Raji (cell line): ENCODE measurements around the gene C1orf35.
A peak's percentile ranks its signal among the peaks of the same experiment; 100 is the strongest.

Experiments used
- POLR2A ChIP-seq: IDR thresholded peaks from 2 replicates; pipeline ENCODE4 v1.6.1; 2011; ENCODE audit warnings: low read depth, low read length, control low read depth; ENCODE audit not compliant: insufficient read depth

C1orf35 gene

DNA sequence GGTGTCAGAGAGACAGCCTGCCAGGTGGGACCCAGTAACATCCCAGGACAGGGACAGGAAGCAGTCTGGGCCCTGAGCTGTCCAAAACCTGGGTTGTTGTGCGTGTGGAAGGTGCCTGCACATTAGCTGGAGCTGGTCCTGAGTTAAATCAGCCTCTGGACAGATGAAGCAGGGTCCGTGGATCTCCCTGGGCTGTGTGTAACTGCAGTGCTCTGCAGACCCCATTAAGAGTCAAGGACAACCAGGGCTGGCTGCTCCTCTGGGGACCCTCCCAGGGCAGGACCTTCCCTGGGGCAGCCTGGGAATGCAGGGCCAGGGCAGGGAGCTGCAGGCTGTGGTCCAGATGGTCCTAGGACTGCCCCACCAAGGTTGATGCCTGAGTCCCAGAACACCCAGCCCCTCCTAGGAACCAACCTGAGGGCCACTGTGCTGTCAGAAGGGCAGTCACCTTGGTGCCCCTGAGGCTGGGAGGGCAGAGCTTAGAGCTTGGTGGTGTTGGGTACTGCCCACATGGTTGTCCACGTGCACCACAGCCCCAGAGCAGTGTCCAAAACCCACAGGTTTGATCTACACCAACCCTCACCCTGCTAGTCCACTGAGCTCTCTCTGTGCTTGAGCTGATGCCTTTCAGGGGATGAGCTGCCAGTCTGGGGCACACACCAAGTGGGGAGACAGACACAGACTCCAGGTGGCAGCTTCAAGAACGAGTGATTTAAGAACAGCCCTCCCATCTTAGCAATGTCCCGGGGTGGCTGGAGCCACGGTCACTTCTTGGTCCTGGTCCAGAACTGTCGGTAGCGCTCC lies 3.1 kb upstream of the C1orf35 start:
- no peak for TF ChIP-seq POLR2A

DNA sequence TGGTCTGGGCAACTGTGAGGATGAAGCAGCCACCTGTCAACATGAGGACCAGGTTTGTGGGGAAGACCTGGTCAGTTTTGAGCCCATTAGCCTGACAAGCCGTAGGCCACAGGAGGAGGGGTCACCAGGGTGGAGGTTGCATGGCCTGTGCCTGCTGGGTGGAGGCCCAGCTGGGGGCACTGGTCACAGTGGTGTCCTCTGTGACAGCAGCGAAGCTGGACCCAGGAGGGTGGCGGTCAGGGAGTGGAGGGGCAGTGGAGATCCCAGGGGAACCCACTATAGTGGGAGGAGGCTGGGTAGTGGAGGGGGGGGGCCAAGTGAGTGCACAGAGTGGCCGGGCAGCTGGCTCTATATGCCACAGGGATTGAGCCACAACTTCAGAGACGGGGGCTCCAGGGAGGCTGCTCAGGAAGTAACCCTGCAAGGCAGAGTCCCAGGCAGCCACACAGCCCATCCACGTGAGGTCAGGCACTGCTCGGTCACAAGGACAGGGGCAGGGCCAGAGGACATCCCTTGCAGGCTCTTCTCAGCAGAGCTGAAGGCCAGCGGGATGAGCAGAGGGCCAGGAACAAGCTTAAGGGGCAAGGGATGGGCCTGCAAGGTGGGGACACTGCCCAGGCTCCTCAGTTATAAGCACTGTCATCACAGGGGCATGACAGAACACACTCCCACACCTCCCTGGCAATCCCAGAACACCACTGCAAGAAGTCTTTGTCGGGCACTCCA lies 2.3 kb upstream of the C1orf35 start:
- no peak for TF ChIP-seq POLR2A

DNA sequence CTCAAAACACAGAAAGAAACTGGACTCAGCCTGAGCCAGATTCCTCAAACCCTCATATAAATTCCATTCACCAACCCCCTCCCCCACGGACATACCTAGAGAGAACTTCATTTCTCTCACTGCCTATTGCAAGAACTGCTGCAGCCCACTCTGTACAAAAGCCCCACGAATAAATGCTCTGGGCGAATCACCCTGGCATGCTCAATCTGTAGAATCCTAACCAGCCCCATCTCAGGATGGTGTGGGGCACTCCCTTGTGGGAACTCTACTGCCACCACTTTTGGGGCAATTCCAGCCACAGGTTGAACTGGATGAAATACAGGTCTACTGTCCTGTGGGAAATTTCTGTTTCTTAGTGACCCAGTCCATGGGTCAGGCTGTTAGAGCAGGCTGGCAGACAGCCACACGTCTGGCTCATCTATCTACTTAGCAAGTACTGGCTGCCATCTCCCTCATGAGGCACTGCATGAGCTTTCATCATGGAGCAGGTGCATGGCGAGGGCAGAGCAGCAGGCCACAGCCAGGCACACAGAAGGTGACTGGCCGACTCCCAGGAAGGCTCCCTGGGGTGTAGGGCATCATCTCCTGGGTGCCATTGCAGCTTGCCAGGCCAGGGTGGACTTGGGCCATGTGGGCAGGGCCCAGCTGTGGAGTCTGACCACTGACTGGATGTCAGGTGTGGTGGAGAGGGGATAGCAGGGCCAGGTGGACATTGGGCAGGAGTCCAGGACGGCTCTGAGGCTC lies 1.6 kb upstream of the C1orf35 start:
- TF ChIP-seq POLR2A = 0 out of 2 replicates have a peak, but pooled peaks have one; percentile 27

DNA sequence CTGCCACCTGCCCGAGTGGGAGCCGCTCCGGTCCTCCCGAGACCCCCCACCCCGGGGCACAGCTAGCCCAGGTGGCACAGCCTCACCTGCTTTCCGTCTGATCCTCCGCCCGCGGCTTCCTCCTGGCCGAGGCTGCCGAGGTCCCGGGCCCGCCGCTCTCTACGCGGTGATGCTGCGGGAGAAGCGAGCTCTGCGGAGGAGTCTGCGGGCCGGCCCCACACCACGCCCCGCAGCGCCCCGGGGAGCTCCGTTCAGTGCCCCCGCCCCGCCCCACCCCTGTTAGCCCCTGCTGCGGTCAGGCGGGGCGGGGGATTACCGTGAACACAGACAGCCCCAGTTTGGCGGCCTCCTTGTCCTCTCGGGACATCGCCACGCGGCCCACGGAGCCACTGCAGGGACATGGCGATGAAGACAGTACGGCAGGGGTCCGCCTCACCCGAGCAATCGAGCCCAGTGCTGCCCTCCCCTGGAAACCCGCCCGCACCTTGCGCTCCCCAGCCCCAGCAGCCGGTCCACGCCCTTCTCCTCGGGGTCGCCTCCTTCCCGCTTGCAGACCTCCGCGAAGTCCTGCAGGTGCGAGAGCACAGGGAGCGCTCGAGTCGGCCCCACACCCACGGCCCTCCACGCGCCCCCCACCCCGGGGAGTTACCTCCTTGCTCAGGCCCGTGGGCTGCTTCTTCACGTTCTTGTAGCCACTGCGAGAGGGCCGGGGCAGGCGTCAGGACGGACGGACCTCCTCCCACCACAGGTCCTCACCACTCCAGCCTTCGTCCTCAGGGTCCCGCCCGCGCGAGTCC lies 933 bp downstream of the C1orf35 start:
- TF ChIP-seq POLR2A = no peak

DNA sequence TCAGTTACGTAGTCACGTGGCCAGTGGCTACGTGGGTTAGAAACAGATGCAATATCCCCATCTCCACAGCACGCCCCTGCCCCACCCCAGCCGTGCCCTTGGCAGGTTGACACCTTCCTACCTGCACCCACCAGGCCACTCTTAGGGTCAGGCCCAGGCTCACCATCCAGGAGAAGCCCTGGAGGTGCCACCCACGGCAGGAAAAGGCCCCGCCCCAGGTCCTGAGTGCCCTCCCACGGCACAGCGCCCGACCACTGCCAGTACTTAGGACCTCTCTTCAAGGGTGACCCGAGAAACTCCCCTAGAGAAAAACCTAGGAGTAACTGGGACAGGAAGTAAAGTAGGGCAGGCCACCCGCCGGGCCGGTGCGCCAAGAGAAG lies 1.5 kb downstream of the C1orf35 start:
- TF ChIP-seq POLR2A = no peak

DNA sequence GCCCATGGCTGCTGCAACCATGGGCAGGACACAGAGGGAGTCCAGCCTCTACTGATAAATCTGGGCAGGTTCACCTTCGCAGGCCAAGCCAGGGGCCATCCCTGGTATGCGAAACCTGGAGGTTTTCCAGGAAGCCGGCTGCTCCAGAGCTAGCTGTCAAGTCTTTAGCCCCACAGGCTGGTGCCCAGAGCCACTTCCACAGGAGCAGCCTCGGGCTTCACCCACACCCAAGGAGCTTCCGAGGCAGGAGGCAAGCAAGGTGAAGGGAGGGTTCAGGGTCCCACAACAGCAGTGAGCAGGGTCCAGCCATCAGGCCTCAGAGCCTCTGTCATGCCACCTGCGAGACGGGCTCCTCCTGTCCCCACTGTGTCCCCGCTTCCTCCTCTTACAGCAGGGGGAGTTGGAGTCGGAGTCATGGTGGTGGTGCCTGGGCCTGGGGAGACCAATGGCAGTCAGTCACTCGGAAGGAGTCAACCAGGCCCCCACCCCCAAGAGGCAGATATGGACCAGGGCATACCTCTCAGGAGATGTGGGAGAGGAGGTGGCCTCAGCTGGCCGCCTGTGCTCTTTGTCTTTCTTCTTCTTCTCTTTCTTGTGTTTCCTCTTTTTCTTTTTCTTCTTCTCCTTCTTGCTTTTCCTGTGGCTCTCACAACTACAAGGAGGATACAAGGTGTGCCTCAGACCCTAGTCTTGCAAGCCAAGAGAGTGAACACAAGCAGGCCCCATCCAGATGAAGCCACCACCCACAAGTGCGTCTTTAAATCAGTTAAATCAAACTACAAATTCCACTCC lies 2.1 kb downstream of the C1orf35 start:
- TF ChIP-seq POLR2A = no peak

DNA sequence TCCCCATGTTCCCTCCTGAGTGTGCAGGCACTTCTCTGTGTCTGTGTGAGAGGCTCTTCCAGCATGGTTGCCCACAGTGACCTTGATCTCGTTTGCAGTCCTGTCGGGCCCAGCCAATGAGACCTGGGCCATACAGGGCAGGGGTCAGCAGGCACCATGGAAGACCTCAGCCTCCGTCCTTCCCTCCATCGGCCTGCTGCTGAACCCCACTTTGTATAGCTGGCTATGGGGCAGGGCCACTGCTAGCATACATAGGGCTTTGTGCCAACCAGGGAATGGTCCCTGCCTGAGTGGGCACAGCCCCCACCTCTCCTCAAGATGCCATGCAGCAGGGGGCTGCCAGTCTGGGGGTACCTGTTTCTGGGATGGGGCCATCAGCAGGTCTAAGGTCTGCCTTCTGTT lies 3.8 kb downstream of the C1orf35 start:
- TF ChIP-seq POLR2A = no peak

DNA sequence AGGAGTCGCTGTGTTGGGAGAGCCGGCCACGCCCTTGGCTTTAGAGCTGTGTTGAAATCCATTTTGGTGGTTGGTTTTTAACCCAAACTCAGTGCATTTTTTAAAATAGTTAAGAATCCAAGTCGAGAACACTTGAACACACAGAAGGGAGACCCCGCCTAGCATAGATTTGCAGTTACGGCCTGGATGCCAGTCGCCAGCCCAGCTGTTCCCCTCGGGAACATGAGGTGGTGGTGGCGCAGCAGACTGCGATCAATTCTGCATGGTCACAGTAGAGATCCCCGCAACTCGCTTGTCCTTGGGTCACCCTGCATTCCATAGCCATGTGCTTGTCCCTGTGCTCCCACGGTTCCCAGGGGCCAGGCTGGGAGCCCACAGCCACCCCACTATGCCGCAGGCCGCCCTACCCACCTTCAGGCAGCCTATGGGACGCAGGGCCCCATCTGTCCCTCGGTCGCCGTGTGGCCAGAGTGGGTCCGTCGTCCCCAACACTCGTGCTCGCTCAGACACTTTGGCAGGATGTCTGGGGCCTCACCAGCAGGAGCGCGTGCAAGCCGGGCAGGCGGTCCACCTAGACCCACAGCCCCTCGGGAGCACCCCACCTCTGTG lies 4.7 kb downstream of the C1orf35 start:
- TF ChIP-seq POLR2A = no peak

DNA sequence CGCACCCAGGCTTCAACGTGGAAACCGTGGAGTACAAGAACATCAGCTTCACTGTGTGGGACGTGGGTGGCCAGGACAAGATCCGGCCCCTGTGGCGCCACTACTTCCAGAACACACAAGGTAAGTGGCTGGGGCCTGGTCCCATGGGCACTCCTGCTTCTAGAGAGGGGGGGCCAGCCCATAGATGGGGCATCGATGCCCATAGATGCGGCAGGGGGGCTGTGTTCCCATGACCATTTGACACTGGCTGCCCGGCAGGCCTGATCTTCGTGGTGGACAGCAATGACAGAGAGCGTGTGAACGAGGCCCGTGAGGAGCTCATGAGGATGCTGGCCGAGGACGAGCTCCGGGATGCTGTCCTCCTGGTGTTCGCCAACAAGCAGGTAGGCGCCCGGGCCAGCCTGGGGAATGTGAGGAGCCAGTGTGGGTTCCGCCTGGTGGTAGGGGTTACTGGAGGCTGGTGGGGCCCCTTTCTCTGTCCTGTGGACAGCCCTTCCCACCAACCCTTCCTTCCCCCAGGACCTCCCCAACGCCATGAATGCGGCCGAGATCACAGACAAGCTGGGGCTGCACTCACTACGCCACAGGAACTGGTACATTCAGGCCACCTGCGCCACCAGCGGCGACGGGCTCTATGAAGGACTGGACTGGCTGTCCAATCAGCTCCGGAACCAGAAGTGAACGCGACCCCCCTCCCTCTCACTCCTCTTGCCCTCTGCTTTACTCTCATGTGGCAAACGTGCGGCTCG lies 5.6 kb downstream of the C1orf35 start:
- no peak for TF ChIP-seq POLR2A

DNA sequence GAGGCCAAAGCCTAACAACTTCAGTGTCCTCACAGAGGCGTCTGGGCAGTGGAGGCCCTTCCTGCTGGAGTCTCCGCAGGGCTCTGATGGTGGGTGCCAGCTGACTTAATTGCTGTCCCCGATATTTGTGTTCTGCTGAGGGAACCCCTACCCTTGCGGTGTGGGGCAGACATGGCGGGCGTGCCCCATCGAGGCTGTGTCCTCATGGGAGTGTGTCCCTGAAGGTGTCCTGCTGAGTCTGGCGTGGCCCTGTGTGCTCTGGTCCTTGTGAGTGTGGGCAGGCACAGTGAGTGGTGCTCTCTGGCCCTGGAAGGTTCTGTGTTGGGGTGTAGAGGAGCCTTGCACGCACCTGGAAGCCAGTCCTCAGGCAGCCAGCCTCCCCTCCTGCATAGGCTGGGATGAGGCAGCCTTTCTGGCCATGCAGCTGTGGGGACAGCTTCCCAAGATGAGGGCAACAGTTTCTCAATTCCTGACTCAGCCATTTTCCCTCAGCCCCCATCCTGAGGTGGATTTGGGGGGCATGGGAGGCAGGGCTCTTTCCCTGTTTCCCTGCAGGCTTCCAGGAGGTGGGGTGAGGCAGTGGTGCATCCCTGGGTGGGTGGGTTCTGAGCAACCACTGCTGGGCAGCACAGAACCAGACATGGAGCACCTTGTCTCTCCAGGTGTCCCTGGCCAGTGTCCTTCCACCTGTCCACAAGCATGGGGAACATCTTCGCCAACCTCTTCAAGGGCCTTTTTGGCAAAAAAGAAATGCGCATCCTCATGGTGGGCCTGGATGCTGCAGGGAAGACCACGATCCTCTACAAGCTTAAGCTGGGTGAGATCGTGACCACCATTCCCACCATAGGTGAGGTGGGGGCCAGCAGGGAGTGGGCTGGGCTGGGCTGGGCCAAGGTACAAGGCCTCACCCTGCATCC lies 6.5 kb downstream of the C1orf35 start:
- no peak for TF ChIP-seq POLR2A

DNA sequence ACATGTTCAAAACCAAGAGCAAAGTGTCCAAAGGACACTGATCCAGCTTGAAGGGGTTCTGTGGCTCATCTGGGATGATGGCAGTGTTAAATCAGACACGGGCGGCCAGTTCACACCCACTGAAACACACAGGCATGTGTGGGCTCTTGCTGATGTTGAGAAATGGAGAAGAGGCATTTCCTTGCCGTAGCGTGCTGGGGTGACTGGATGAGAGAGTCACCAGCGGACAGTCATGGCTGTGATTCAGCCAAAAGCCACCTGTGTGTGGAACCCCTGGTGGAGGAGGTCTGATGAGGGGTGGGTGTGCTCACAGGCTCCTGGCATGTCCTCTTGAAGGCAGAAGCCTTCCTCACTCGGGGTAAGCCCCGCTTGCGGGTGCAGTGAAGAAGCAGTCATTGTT lies 7.2 kb downstream of the C1orf35 start:
- TF ChIP-seq POLR2A = no peak

DNA sequence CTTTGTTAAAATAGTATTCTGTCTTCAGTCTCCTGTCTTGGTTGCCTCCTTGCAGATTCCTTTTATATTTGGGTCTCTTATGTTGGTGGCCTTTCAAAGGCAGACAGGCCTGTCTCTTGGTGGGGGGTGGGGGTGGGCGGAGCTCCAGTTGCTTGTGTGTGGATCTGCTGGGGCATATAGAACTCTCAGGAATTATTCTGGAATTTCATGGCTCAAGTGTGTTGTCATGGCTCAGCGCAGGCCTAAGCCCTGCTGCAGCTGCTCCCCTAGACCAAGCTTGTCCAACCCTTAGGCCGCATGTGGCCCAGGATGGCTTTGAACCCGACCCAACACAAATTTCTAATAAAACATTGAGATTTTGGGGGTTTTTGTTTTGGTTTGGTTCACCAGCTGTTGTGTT lies 8.0 kb downstream of the C1orf35 start:
- no peak for TF ChIP-seq POLR2A
